ENCODE measurements around the gene FAM120A.
A peak's percentile ranks its signal among the peaks of the same experiment; 100 is the strongest.

FAM120A gene

DNA sequence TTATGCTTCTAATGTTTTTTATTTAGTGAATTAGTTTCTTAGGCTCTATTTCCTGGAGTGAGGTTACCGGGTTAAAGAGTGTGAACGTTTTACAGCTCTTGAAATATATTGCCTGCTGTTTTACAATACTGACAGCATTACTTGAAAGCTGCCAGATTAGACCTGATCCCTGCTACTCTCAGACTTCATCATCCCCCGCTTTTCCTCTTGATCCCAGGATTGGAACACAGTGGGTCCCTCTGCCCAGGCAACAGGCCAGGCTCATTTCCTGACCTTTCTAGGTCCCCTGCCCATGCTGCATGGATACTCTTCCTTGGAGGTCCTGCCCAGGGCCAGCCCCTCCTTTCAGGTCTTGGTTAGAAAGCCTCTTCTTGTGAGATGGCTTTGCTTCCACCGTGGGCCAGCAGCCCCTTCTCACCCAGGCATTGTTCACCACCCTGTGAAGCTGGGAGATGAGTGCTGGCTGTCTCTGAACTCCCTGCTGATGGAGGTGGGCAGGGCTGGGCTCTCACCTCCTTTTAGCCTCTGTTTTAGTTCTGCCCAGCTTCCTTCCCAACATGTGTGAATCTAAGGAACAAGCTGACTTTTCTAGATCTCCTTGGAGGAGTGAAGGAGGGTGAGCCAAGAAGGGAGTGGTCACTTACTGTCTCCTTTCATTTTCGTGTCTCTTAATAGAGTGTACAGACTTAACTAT is 17.4 kb downstream of the FAM120A start:
- peaks cover 20% of the 10 kb centered on the region for H3K36me3 Mint-ChIP-seq (ENCODE audit: low read depth)
- TF ChIP-seq, protein P1, sequence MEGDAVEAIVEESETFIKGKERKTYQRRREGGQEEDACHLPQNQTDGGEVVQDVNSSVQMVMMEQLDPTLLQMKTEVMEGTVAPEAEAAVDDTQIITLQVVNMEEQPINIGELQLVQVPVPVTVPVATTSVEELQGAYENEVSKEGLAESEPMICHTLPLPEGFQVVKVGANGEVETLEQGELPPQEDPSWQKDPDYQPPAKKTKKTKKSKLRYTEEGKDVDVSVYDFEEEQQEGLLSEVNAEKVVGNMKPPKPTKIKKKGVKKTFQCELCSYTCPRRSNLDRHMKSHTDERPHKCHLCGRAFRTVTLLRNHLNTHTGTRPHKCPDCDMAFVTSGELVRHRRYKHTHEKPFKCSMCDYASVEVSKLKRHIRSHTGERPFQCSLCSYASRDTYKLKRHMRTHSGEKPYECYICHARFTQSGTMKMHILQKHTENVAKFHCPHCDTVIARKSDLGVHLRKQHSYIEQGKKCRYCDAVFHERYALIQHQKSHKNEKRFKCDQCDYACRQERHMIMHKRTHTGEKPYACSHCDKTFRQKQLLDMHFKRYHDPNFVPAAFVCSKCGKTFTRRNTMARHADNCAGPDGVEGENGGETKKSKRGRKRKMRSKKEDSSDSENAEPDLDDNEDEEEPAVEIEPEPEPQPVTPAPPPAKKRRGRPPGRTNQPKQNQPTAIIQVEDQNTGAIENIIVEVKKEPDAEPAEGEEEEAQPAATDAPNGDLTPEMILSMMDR (IDR thresholded peaks at IDR 0.05; ENCODE audit: unreplicated experiment in 3 of 3), result no peak
- H3K9me3 Mint-ChIP-seq, result no peaks in the 10 kb centered on the region
- H3K4me1 Mint-ChIP-seq, result peaks cover 53% of the 10 kb centered on the region
- H3K27me3 Mint-ChIP-seq (ENCODE audit: low read depth), result no peaks in the 10 kb centered on the region
- H3K27ac Mint-ChIP-seq, result peak overlapping the region; percentile 77 to 86 (median 83)
- H3K4me3 Mint-ChIP-seq, result peak overlapping the region in 2 of 3 experiments; percentile 26 to 46

DNA sequence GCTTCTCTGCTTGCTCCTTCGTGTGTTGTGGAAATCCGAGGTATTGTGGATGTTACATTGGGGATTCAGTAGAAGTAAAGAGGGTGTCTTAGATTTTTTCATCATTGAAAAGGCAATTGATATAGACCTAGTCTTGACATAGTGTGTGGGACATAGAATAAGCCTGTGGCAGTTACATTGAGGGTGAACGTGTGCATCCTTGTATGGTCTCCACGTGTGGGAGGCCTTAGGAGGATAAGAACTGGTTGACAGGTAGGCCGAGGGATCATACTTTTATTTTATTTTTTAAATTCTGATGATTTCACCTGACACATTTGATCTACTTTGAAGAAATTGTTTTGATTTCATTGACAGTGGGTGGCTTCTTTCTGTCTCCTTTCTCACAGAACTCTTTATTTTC is 18.9 kb downstream of the FAM120A start:
- peaks cover 28% of the 10 kb centered on the region for H3K36me3 Mint-ChIP-seq (ENCODE audit: low read depth)
- no peak overlapping the region for H3K27ac Mint-ChIP-seq
- TF ChIP-seq, protein P1 (IDR thresholded peaks at IDR 0.05; ENCODE audit: unreplicated experiment in 3 of 3), result no peak
- H3K4me3 Mint-ChIP-seq, result no peak overlapping the region
- H3K27me3 Mint-ChIP-seq (ENCODE audit: low read depth), result no peaks in the 10 kb centered on the region
- H3K4me1 Mint-ChIP-seq, result peaks cover 47% of the 10 kb centered on the region
- no peaks in the 10 kb centered on the region for H3K9me3 Mint-ChIP-seq

DNA sequence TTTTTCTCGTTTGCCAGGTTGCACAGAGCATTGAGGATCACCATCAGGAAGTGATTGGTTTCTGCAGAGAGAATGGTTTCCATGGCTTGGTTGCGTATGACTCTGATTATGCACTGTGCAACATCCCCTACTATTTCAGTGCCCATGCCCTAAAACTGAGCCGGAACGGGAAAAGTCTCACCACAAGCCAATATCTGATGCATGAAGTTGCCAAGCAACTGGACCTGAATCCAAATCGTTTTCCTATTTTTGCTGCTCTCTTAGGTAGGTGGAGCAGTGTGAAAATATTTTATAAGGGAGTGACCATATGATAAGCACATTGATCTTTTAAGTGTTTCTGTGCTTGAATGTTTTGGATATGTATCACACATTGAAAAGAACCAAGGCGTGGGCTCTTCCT is 19.6 kb downstream of the FAM120A start:
- Mint-ChIP-seq H3K9me3 (no peaks in the 10 kb centered on the region), H3K27ac (no peak overlapping the region), H3K4me1 (peaks cover 50% of the 10 kb centered on the region), H3K4me3 (no peak overlapping the region), H3K36me3 (ENCODE audit: low read depth) (peaks cover 35% of the 10 kb centered on the region), H3K27me3 (ENCODE audit: low read depth) (no peaks in the 10 kb centered on the region)
- TF ChIP-seq, protein P1 (IDR thresholded peaks at IDR 0.05; ENCODE audit: unreplicated experiment in 3 of 3), result no peak

DNA sequence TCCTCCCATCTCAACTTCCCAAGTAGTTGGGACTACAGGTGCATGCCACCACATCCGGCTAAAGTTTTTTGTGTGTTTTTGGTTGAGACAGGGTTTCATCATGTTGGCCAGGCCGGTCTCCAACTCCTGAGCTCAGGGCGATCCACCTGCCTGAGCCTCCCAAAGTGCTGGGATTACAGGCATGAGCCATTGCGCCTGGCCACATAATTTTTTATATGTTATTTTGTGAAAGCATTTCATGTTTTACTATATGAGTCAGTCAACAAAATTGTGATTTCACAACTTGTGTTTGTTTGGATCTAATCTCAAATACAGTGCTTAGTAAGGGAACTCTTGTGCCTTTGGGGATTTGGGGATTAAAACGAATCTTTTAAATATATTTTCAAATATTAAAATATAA is 21.9 kb downstream of the FAM120A start:
- no peak overlapping the region for H3K27ac Mint-ChIP-seq
- no peaks in the 10 kb centered on the region for H3K9me3 Mint-ChIP-seq
- H3K27me3 Mint-ChIP-seq (ENCODE audit: low read depth), result no peaks in the 10 kb centered on the region
- TF ChIP-seq, protein P1 (IDR thresholded peaks at IDR 0.05; ENCODE audit: unreplicated experiment in 3 of 3), result no peak
- no peak overlapping the region for H3K4me3 Mint-ChIP-seq
- peaks cover 45% of the 10 kb centered on the region for H3K4me1 Mint-ChIP-seq
- H3K36me3 Mint-ChIP-seq (ENCODE audit: low read depth), result peaks cover 45% of the 10 kb centered on the region

DNA sequence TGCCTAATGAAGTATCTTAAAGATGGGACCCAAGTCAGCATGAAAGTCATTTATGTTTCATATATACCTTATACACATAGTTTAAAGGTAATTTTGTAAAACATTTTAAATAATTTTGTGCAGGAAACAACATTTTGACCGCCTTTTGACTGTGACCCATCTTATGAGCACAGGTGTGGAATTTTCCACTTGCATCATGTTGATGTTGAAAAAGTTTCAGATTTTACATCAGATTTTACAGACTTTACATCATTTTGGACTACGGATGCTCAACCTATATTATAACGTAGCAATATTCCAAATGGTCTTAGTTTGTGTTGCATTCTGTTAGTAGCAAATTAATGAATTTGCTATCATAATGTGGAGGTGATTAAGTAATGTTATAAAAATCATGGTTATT is 23.6 kb downstream of the FAM120A start:
- H3K4me3 Mint-ChIP-seq, result no peak overlapping the region
- peaks cover 55% of the 10 kb centered on the region for H3K36me3 Mint-ChIP-seq (ENCODE audit: low read depth)
- no peaks in the 10 kb centered on the region for H3K27me3 Mint-ChIP-seq (ENCODE audit: low read depth)
- H3K9me3 Mint-ChIP-seq, result no peaks in the 10 kb centered on the region
- peaks cover 44% of the 10 kb centered on the region for H3K4me1 Mint-ChIP-seq
- peak overlapping the region in 1 of 3 experiments; percentile 29 for H3K27ac Mint-ChIP-seq
- TF ChIP-seq, protein P1 (IDR thresholded peaks at IDR 0.05; ENCODE audit: unreplicated experiment in 3 of 3), result no peak

DNA sequence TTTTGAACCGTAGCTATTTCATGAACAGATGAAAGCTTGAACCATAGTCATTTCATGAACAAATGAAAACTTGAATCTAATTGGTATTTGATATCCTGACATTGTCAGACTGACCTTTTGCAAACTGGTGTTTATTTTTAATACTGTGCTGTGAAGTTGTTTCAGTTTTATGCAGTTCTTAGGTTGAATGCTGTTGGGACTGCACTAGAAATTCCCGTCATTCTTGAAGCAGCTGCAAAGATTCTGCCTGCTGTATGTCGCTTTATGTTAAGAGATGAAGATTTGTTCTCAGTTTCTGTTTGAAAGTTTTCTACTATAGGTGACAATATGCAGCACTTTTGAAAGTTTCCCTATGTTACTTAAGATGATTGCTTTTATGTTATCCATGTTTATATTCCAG is 24.4 kb downstream of the FAM120A start:
- H3K4me1 Mint-ChIP-seq, result peaks cover 42% of the 10 kb centered on the region
- H3K36me3 Mint-ChIP-seq (ENCODE audit: low read depth), result peaks cover 53% of the 10 kb centered on the region
- peak overlapping the region in 2 of 3 experiments; percentile 2 to 29 for H3K27ac Mint-ChIP-seq
- no peaks in the 10 kb centered on the region for H3K9me3 Mint-ChIP-seq
- TF ChIP-seq, protein P1 (IDR thresholded peaks at IDR 0.05; ENCODE audit: unreplicated experiment in 3 of 3), result no peak
- H3K27me3 Mint-ChIP-seq (ENCODE audit: low read depth), result no peaks in the 10 kb centered on the region
- H3K4me3 Mint-ChIP-seq, result peak overlapping the region in 1 of 3 experiments; percentile 44

All from nephron (organoid).